OCI-LY1 (cell line): Measurements from ENCODE around the gene TMPRSS3.

Experiments
- CTCF ChIP-seq: fragments of 200-600 bp; sonication (generic), shearing (Covaris generic); IDR thresholded peaks from 2 replicates; pipeline ENCODE4 v1.5.1; 2017; ENCODE audit warnings: mild to moderate bottlenecking, antibody characterized with exemption, low read length, moderate library complexity, mixed read lengths
- EZH2 ChIP-seq: fragments of 200-600 bp; sonication (generic), shearing (Covaris generic); IDR thresholded peaks from 2 replicates; pipeline ENCODE4 v1.8.0; 2017; ENCODE audit warnings: borderline replicate concordance, mixed run types, mild to moderate bottlenecking, antibody characterized with exemption, low read length, moderate library complexity, mixed read lengths

DNA sequence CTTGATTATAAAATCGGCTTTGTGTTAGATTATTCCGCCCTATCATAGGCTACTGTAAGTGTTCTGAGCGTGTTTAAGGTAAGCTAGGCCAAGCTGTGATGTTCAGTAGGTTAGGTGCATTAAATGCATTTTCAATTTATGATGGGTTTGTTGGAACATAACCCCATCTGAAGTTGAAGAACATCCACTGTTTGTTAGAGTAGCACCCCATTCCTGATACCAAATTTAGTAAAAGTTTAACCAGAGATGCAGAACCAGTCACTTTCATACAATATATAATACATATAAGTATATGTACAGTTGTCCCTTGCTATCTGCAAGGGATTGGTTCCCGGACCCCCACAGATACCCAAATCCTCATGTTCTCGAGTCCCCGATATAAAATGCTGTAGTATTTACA, 24.0 kb upstream of the TMPRSS3 start:
- no peak for TF ChIP-seq EZH2
- TF ChIP-seq CTCF: no peak
